ENCODE results near the gene MLEC. TPM values are rescaled to one million over a fixed set of nuclear protein-coding genes. Genes with fewer than 3 reads are reported as not detected.

Gene MLEC
- total RNA-seq, 2 donors from 2014 or later: 331 to 500 TPM

GRCh38 chr12:120721866-120722265 lies 34.9 kb downstream of the MLEC start:
- no peak for TF ChIP-seq CTCF (IDR thresholded peaks at IDR 0.05)
- no peak for DNase-seq
- Histone ChIP-seq H3K9me3 (no peaks in the 10 kb centered on the region), H3K4me3 (no peak overlapping the region), H3K27ac (no peak overlapping the region), H3K27me3 (no peaks in the 10 kb centered on the region), H3K9ac (ENCODE audit: low read depth in 2 of 2, low read length in 2 of 2) (no peak overlapping the region), H3K4me1 (peaks cover 6% of the 10 kb centered on the region), H3K36me3 (no peaks in the 10 kb centered on the region)
- intact Hi-C loops (cut with DNase I): no loop called here

- no peak for DNase-seq
- H3K4me1 ChIP-seq: peaks cover 6% of the 10 kb centered on the region
- no peak overlapping the region for H3K27ac ChIP-seq
These were observed 35.8 kb downstream of the MLEC start for GRCh38 chr12:120722784-120723183.

GRCh38 chr12:120724720-120725119 lies 37.8 kb downstream of the MLEC start:
- TF ChIP-seq CTCF (IDR thresholded peaks at IDR 0.05): no peak
- no peak for DNase-seq
- H3K4me3 ChIP-seq: no peak overlapping the region
- no peaks in the 10 kb centered on the region for H3K27me3 ChIP-seq
- peak overlapping the region in 1 of 2 donors; percentile 95 for H3K9ac ChIP-seq (ENCODE audit: low read depth in 2 of 2, low read length in 2 of 2)
- no peak overlapping the region for H3K27ac ChIP-seq
- H3K36me3 ChIP-seq: no peaks in the 10 kb centered on the region
- H3K4me1 ChIP-seq: peaks cover 3% of the 10 kb centered on the region
- intact Hi-C loops (cut with DNase I): no loop called here
- no peaks in the 10 kb centered on the region for H3K9me3 ChIP-seq

More at GRCh38 chr12:120722784-120723183, 35.8 kb downstream of the MLEC start:
- Histone ChIP-seq H3K27me3 (no peaks in the 10 kb centered on the region), H3K9ac (ENCODE audit: low read depth in 2 of 2, low read length in 2 of 2) (no peak overlapping the region), H3K9me3 (no peaks in the 10 kb centered on the region), H3K4me3 (no peak overlapping the region), H3K36me3 (no peaks in the 10 kb centered on the region)
- no peak for TF ChIP-seq CTCF (IDR thresholded peaks at IDR 0.05)
- intact Hi-C loops (cut with DNase I): no loop called here

- intact Hi-C loops (cut with DNase I): no loop called here
- no peak for DNase-seq
- Histone ChIP-seq H3K27me3 (no peaks in the 10 kb centered on the region), H3K9me3 (no peaks in the 10 kb centered on the region), H3K4me3 (peak overlapping the region; percentile 70), H3K4me1 (peaks cover 3% of the 10 kb centered on the region), H3K27ac (peak overlapping the region; percentile 56), H3K36me3 (no peaks in the 10 kb centered on the region), H3K9ac (ENCODE audit: low read depth in 2 of 2, low read length in 2 of 2) (peak overlapping the region; percentile 13 to 95)
- no peak for TF ChIP-seq CTCF (IDR thresholded peaks at IDR 0.05)
These were observed 38.3 kb downstream of the MLEC start for GRCh38 chr12:120725151-120725658.

- intact Hi-C loops (cut with DNase I): no loop called here
- Histone ChIP-seq H3K4me3 (peak within 1 kb of the TSS; percentile 70), H3K36me3 (no peaks in the 10 kb centered on the region), H3K27ac (peak within 1 kb of the TSS; percentile 56), H3K4me1 (peaks cover 3% of the 10 kb centered on the region), H3K27me3 (no peaks in the 10 kb centered on the region), H3K9me3 (no peaks in the 10 kb centered on the region), H3K9ac (ENCODE audit: low read depth in 2 of 2, low read length in 2 of 2) (peak within 1 kb of the TSS; percentile 77 to 95)
- TF ChIP-seq CTCF (IDR thresholded peaks at IDR 0.05): no peak
- peak; percentile 94 for DNase-seq
These were observed 38.9 kb downstream of the MLEC start, which contains the start of gene ACADS for GRCh38 chr12:120725659-120726509. Gene ACADS (plus strand): TSS chr12:120725826. CDS start chr12:120725886, 60 bp downstream.
